ENCODE data around the gene MYRF. TPM values are rescaled to one million over a fixed set of nuclear protein-coding genes. Genes with fewer than 3 reads are reported as not detected.

Gene MYRF
- total RNA-seq, 1 experiment from 2014 or later = 15.3 TPM

GRCh38 chr11:61793083-61793828 lies 40.8 kb downstream of the MYRF start:
- Histone ChIP-seq H3K9me3 (ENCODE audit: insufficient read depth, low read depth) (no peaks in the 10 kb centered on the region), H3K27ac (peak overlapping the region; percentile 81), H3F3A (ENCODE audit: insufficient read depth, low read depth) (peaks cover 15% of the 10 kb centered on the region; the same call in 1 of the 2 replicates), H3K4me3 (peak overlapping the region; percentile 72), H3K4me1 (replicated peaks; ENCODE audit: insufficient read depth) (peaks cover 20% of the 10 kb centered on the region), H2AFZ (peak overlapping the region; percentile 84), H3K4me2 (peak overlapping the region; percentile 95), H3K79me2 (ENCODE audit: low read depth) (peaks cover 80% of the 10 kb centered on the region), H3K9me2 (ENCODE audit: insufficient read depth) (no peaks in the 10 kb centered on the region), H3K36me3 (ENCODE audit: low read depth) (peaks cover 24% of the 10 kb centered on the region), H4K20me1 (ENCODE audit: insufficient read depth) (no peaks in the 10 kb centered on the region; the same call in 1 of the 2 replicates), H3K27me3 (ENCODE audit: insufficient read depth, low read depth) (no peaks in the 10 kb centered on the region)
- CTCF ChIA-PET = interaction anchor here (0.6 kb wide), 1 partner anchor 351 kb away, joined by 3 read pairs; no protein-coding TSS in a partner anchor
- POLR2A ChIA-PET (ENCODE audit: unreplicated experiment) = interaction anchor here (0.6 to 1.0 kb wide), 6 partner anchors 12 to 884 kb away, joined by 3 to 8 read pairs (median 6); partner anchors contain the start of genes FADS2 and INCENP
- BruUV-seq (replicated peaks) = TSS peak; percentile 46
- TF ChIP-seq CTCF (conservative IDR thresholded peaks at IDR 0.05) (no peak), EZH2 (IDR thresholded peaks at IDR 0.05; ENCODE audit: low read depth) (no peak)
- intact Hi-C loops (cut with micrococcal nuclease; ENCODE audit: unreplicated experiment) = loop anchor here (5.0 to 10.0 kb wide), 3 partner anchors 46 to 329 kb away; partner anchors contain the start of gene INCENP
- DNase-seq = no peak

GRCh38 chr11:61793829-61794204 lies 41.4 kb downstream of the MYRF start:
- H2AFZ ChIP-seq = no peak overlapping the region; the same call in 1 of the 2 replicates
- BruUV-seq (replicated peaks) = no TSS peak
- peaks cover 20% of the 10 kb centered on the region for H3K4me1 ChIP-seq (replicated peaks; ENCODE audit: insufficient read depth)
- peaks cover 20% of the 10 kb centered on the region; the same call in 1 of the 2 replicates for H3F3A ChIP-seq (ENCODE audit: insufficient read depth, low read depth)
- TF ChIP-seq EZH2 (IDR thresholded peaks at IDR 0.05; ENCODE audit: low read depth) = no peak
- TF ChIP-seq CTCF (conservative IDR thresholded peaks at IDR 0.05) = no peak
- H3K36me3 ChIP-seq (ENCODE audit: low read depth) = peaks cover 20% of the 10 kb centered on the region
- no peak overlapping the region for H3K27ac ChIP-seq
- peak overlapping the region; percentile 95 for H3K4me2 ChIP-seq
- no peaks in the 10 kb centered on the region for H3K9me3 ChIP-seq (ENCODE audit: insufficient read depth, low read depth)
- H3K4me3 ChIP-seq = peak overlapping the region; percentile 72
- H3K27me3 ChIP-seq (ENCODE audit: insufficient read depth, low read depth) = no peaks in the 10 kb centered on the region
- peaks cover 85% of the 10 kb centered on the region for H3K79me2 ChIP-seq (ENCODE audit: low read depth)
- H3K9me2 ChIP-seq (ENCODE audit: insufficient read depth) = no peaks in the 10 kb centered on the region
- ChIA-PET POLR2A (ENCODE audit: unreplicated experiment) (interaction anchor here (0.7 kb wide), 2 partner anchors 12 to 22 kb away, joined by 5 to 8 read pairs; no protein-coding TSS in a partner anchor), CTCF (interaction anchor here (0.6 kb wide), 2 partner anchors 267 to 350 kb away, joined by 3 to 6 read pairs; no protein-coding TSS in a partner anchor)
- DNase-seq = no peak
- intact Hi-C loops (cut with micrococcal nuclease; ENCODE audit: unreplicated experiment) = loop anchor here (5.0 to 10.0 kb wide), 3 partner anchors 47 to 328 kb away; partner anchors contain the start of gene INCENP
- no peaks in the 10 kb centered on the region; the same call in 1 of the 2 replicates for H4K20me1 ChIP-seq (ENCODE audit: insufficient read depth)

GRCh38 chr11:61794579-61794978 lies 42.1 kb downstream of the MYRF start:
- POLR2A ChIA-PET (ENCODE audit: unreplicated experiment) = interaction anchor here (0.7 kb wide), 1 partner anchor 21 kb away, joined by 5 read pairs; no protein-coding TSS in a partner anchor
- Histone ChIP-seq H3F3A (ENCODE audit: insufficient read depth, low read depth) (peaks cover 26% of the 10 kb centered on the region; the same call in 1 of the 2 replicates), H3K27me3 (ENCODE audit: insufficient read depth, low read depth) (no peaks in the 10 kb centered on the region), H2AFZ (no peak overlapping the region), H4K20me1 (ENCODE audit: insufficient read depth) (no peaks in the 10 kb centered on the region; the same call in 1 of the 2 replicates), H3K79me2 (ENCODE audit: low read depth) (peaks cover 80% of the 10 kb centered on the region), H3K36me3 (ENCODE audit: low read depth) (peaks cover 12% of the 10 kb centered on the region), H3K27ac (no peak overlapping the region), H3K9me2 (ENCODE audit: insufficient read depth) (no peaks in the 10 kb centered on the region), H3K4me1 (replicated peaks; ENCODE audit: insufficient read depth) (peaks cover 20% of the 10 kb centered on the region), H3K4me2 (peak overlapping the region; percentile 33), H3K4me3 (no peak overlapping the region), H3K9me3 (ENCODE audit: insufficient read depth, low read depth) (no peaks in the 10 kb centered on the region)
- intact Hi-C loops (cut with micrococcal nuclease; ENCODE audit: unreplicated experiment) = loop anchor here (5.0 to 10.0 kb wide), 3 partner anchors 47 to 328 kb away; partner anchors contain the start of gene INCENP
- DNase-seq = no peak
- TF ChIP-seq EZH2 (IDR thresholded peaks at IDR 0.05; ENCODE audit: low read depth) = no peak
- TF ChIP-seq CTCF (conservative IDR thresholded peaks at IDR 0.05) = no peak
- BruUV-seq (replicated peaks) = no TSS peak
- CTCF ChIA-PET = no interaction called here

All from PC-9 (cell line).